Endothelial cell of umbilical vein (primary cell): Measurements from ENCODE around the gene CRHR2.

Experiments
- CTCF ChIP-seq, 2 donors: IDR thresholded peaks; 1 replicate in 1 of 2; 2 replicates in 1 of 2; pipeline ENCODE4 v1.5.1; 2011; ENCODE audit warnings: low read length in 2 of 2, mild to moderate bottlenecking in 2 of 2, moderate library complexity in 2 of 2, control low read depth in 1 of 2, inconsistent platforms in 1 of 2, low read depth in 1 of 2; ENCODE audit not compliant: insufficient read depth in 1 of 2; ENCODE audit errors: extremely low read depth in 1 of 2
- EZH2 ChIP-seq: IDR thresholded peaks from 2 replicates; pipeline ENCODE4 v1.6.1; 2012; ENCODE audit warnings: borderline replicate concordance, low read depth, mild to moderate bottlenecking, moderate library complexity, low read length, inconsistent platforms; ENCODE audit not compliant: severe bottlenecking
- FOS ChIP-seq: IDR thresholded peaks from 2 replicates; pipeline ENCODE4 v1.6.1; 2011; ENCODE audit warnings: mild to moderate bottlenecking, low read length, moderate library complexity, borderline replicate concordance; ENCODE audit not compliant: insufficient read depth
- JUN ChIP-seq: IDR thresholded peaks from 2 replicates; pipeline ENCODE4 v1.6.1; 2011; ENCODE audit warnings: borderline replicate concordance, low read depth; ENCODE audit not compliant: insufficient read length, insufficient read depth
- POLR2A ChIP-seq: IDR thresholded peaks from 2 replicates; pipeline ENCODE4 v1.6.1; 2012; ENCODE audit warnings: low read depth, mild to moderate bottlenecking, control low read depth, low read length
- POLR2AphosphoS5 ChIP-seq: IDR thresholded peaks from 2 replicates; pipeline ENCODE4 v1.6.1; 2012; ENCODE audit warnings: low read depth, mild to moderate bottlenecking, control low read depth, low read length, moderate library complexity; ENCODE audit not compliant: insufficient read depth

- TF ChIP-seq JUN = no peak
- no peak for TF ChIP-seq CTCF (IDR thresholded peaks at IDR 0.05; ENCODE audit: extremely low read depth in 1 of 2, insufficient read depth in 1 of 2, low read depth in 1 of 2, low read length in 2 of 2)
- TF ChIP-seq FOS = no peak
- TF ChIP-seq POLR2A = no peak
- no peak for TF ChIP-seq EZH2
- no peak for TF ChIP-seq POLR2AphosphoS5
Observed at GRCh38 chr7:30678805-30679204, 3.5 kb downstream of the CRHR2 start.
